ENCODE measurements around the gene SNRNP27. TPM values are rescaled to one million over a fixed set of nuclear protein-coding genes. Genes with fewer than 3 reads are reported as not detected.
"Not testable (repeated sequence)": the region's sequence is repeated elsewhere in the genome, so short reads cannot be mapped to it uniquely, and the experiment has no call there.

Gene SNRNP27, protein sequence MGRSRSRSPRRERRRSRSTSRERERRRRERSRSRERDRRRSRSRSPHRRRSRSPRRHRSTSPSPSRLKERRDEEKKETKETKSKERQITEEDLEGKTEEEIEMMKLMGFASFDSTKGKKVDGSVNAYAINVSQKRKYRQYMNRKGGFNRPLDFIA
- total RNA-seq (2014; rRNA removed; shearing (Covaris generic)): 19.2 and 22.4 TPM in 2 replicates

DNA sequence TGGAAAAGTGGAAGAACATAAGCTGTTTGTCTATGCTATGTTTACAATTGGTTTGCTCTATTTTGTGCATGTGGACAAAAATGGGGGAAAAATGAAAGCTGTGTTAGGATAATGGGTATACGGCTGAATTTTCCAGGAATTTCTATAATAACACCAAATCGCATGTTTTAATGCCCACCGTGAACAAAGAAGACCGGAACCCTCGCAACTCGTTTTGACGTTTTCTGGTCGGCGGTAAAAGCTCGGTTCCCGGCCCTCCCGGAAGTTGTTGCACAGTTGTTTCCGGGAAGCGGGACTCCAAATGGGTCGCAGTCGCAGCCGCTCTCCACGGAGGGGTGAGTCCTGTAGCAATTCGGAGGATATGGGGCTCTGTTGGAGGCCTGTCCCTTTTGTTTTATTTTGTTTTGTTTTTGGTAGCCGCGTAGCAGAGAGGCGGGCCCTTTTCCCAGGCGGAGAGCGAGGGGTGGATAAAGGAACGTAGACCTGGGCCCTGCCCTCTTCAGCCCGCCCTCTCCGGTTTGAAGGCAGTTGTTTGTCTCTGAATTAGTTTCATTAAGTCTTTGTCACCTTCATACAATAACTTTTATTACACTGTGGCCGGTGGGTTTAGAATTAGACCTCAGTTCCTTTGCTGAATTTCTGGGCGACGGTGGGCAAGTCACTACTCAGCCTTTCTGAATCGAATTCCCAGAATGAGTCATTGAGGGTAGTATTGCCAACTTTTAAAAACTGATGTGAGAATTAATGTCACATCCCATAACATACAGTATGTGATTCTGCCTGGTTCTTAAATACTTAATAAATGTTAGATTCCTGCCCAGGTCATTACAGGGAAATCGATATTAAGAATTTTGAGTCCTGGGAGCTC is at the start of gene SNRNP27:
Gene SNRNP27 (plus strand): TSS at position 273 of the 868 bp plus-strand sequence. CDS start 29 bp downstream, at position 302.
- DNase-seq (ENCODE audit: low spot score): peak; percentile 84

DNA sequence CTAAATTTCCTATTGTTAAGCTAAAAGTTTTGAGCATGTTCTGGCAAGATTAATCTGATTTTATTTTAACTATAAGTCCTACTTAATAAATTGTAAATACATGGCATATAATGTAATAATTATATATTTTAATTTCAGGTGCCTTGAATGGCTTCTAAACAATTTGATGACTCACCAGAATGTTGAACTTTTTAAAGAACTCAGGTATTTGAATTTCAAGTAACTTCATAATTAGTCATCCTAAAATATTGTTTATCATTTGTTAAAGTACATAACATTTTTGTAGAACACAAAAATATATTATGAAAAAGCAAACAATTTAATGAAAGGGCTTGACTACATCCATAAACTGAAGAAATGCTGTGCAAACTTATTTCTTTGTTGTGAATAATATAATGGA is 49.8 kb upstream of the SNRNP27 start:
- DNase-seq (ENCODE audit: low spot score): no peak

DNA sequence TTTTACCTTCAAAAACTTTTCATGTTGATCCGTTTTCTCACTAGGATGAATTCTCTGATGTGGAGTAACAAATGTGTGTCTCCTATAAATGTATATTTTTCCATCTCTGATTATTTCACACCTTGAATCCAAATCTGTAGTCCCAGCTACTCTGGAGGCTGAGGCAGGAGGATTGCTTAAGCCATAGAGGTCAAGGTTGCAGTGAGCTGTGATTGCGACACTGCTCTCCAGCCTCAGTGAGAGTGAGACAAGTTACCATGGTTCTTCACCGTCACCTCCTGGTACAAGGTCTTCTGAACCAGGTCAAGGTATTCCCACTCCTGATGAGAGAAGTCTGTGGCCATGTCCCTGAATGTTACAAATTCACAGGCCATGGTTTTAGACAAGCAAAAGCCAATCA is 49.2 kb upstream of the SNRNP27 start:
- DNase-seq (ENCODE audit: low spot score): no peak

DNA sequence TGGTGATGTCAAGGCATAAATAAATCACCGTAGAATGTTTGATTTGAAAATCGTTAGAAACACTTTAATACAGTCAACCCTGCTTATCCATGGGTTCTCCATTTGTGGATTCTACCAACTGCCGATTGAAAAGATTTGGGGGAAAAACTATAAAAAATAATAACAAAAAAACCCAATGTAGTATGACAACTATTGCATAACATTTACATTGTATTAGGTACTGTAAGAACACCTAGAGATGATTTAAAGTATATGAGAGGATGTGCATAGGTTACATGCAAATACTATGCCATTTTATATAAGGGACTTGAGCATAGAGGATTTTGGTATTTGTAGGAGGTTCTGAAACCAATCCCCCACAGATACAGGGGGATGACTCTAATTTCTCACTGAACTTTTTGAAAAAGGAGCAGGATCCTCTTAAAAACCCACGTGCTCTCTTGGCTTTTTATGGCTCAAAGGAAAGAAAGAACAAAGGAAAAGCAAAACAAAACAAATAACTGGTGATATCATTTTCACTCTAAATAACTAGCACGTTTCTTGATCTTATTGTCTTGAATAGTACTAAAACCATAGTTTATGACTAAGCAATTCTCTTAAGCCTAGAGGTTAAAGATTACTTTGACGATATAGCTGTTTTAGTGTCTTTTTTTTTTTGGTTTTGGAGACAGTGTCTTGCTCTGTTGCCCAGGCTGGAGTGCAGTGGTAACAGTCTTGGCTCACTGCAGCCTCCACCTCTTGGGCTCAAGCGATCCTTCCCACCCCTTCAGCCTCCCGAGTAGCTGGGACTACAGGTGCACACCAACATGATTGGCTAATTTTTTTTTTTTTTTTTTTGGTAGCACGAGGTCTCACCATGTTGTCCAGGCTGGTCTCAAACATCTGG is 47.3 kb upstream of the SNRNP27 start:
- DNase-seq (ENCODE audit: low spot score): no peak

DNA sequence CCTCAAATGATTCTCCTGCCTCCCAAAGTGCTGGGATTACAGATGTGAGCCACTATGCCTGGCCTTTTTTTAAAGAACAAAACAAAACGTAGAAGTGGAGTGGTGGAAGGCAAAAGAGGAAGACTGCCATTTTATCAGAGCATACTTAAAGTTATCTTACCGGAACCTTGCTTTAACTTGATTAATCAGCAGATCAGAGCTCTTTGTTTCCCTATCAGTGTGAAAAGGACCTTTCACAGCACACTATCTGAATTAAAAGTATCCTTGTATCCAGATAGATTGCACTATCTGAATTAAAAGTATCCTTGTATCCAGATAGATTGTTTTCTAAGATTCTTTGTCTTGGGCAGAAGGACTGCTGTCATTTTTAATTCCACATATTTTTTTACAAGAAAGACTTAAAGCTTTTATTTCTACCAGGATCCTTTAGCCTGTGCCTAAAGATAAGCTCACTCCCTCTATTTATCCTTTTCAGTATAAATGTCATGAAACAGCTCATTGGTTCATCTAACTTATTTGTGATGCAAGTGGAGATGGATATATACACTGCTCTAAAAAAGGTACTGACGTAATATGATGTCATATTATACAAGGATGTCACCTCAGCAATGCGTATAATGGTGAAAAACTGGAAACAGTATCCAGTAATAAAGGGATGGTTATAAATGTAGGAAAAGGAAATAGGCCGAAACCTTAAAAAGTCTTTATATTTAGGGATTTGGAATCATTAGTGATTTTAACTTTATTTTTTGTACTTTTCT is 46.5 kb upstream of the SNRNP27 start:
- DNase-seq (ENCODE audit: low spot score): no peak

DNA sequence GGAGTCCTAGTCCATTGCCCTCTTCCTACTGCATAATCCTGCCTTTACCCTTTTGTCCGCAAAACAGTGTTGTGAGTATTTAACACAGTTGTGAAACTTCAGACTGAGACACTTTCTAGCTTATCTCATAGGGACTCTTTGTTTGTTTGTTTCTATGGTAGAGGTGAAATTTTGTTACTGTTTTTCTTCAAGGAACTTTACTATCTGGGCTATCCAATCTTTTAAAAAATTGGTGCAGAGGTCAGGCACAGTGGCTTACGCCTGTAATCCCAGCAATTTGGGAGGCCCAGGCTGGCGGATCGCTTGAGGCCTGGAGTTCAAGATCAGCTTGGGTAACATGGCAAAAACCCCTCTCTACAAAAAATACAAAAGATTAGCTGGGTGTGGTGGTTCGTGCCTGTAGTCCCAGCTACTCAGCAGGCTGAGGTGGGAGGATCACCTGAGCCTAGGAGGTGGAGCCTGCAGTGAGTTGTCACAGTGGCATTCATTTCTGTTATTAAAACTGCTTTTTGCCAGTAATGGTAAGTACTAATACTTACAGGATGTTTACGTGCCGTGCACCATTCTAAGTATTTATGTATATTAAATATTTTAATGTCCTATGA is 45.5 kb upstream of the SNRNP27 start:
- no peak for DNase-seq (ENCODE audit: low spot score)

DNA sequence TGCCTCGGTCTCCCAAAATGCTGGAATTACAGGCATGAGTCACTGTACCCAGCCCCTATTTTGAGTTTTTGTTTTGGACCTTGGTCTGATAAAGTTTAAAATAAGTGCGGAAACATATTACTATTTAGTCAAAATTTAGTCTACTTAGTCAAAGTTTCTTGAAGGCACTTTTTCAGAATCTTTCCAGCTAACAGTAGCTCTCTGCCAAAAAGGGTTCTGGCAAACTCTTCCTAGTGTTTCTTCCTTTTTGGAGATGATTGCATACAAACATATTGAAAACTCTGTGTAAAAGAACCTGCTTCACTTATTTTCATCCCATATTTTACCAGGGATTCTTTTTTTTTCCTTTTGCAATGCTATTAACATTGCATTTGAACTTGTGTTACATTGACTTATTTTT is 35.5 kb upstream of the SNRNP27 start:
- no peak for DNase-seq (ENCODE audit: low spot score)

DNA sequence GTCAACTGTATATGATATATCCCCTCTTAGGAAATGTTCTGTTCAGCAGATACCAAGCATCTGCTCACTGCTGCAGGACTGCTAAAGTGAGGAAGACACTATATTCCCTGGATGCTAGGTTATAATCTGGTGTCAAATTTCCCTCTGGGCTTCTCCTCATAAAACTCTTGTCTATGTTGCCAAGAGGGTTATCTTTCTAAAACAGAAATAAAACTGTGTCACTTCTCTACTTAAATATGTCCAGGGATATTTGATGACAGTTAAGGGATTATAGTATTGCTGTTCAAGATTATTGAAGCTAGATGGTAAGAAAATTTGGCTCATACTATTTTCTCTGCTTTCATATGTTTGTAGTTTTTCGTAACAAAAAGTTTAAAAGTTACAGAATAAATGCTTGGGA is 30.5 kb upstream of the SNRNP27 start:
- DNase-seq (ENCODE audit: low spot score): no peak

DNA sequence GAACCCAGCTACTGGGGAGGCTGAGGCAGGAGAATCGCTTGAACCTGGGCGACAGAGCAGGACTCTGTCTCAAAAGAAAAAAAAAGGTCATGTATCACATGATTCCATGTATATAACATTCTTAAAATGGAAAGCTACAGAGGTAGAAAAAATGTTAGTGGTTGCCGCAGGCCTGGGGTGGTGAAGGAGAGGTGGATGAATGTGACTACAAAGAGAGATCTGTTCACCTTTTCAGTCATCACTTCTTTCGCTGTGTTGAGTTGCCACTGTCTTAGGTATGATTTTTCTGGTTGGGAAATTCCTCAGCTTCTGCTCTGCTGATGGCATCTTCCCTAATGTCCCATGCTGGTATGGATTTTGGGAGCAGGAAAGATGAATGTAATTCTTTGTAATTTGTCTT is 5.3 kb upstream of the SNRNP27 start:
- no peak for DNase-seq (ENCODE audit: low spot score)

DNA sequence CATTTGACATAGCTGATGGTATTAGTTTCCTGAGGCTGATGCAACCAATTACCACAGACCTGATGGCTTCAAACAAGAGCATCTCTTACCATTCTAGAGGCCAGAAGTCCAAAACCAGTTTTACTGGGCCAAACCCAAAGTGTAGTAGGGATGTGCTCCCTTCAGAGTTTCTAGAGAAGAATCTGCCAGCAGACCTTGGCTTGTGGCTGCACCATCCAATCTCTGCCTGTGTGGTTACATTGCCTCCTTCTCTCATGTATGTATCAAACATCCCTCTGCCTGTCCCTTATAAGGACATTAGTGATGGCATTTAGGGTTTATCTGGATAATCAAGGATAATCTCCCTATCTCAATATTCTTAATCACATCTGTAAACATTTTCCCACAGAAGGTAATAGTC is 4.5 kb upstream of the SNRNP27 start:
- DNase-seq (ENCODE audit: low spot score): no peak

DNA sequence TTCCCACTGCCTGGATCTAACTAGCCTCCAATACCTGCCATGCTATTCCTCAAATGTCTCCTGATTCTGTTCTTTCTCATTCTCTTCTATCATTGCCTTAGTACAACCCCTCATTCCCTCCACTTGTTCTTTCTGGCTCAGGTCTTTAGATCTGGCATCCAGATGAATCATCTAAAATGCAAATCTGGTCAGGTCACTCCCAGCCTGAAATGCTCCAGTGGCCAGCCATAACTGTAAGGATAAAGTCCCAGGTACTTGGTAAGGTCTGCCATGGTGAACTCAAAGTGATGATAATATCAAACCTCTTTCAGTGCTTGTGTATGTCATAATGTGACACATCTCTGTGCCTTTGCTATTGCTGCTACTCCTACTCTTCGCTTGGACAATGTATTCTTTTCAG is 2.9 kb upstream of the SNRNP27 start:
- DNase-seq (ENCODE audit: low spot score): no peak

DNA sequence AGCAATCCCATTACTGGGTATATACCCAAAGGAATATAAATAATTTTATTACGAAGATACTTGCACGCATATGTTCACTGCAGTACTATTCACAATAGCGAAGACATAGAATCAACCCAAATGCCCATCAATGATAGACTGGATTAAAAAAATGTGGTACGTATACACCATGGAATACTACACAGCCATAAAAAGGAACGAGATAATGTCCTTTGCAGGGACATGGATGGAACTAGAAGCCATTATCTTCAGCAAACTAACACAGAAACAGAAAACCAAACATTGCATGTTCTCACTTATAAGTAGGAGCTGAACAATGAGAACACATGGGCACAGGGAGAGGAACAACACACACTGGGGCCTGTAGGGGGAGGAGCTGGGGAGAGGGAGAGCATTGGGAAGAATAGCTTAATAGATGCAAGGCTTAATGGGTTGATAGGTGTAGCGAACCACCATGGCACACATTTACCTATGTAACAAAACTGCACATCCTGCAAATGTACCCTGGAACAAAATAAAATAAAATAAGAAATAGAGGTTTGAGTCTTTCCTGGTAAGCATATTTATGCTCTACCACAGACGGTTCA is 825 bp upstream of the SNRNP27 start:
- not testable (repeated sequence) for DNase-seq (ENCODE audit: low spot score)

DNA sequence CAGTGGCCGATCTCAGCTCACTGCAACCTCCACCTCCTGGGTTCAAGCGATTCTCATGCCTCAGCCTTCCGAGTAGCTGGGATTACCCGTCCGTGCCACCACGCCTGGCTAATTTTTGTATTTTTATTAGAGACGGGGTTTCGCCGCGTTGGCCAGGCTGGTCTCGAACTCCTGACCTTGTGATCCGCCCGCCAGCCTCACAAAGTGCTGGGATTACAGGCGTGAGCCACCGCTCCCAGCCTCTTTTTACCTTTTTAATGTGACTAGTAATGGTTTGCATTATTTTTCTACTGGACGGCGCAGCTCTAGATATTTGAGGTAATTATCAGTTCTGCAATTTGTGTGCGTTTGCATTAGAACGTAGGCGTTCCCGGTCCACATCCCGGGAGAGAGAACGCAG is 981 bp downstream of the SNRNP27 start:
- not testable (repeated sequence) for DNase-seq (ENCODE audit: low spot score)

DNA sequence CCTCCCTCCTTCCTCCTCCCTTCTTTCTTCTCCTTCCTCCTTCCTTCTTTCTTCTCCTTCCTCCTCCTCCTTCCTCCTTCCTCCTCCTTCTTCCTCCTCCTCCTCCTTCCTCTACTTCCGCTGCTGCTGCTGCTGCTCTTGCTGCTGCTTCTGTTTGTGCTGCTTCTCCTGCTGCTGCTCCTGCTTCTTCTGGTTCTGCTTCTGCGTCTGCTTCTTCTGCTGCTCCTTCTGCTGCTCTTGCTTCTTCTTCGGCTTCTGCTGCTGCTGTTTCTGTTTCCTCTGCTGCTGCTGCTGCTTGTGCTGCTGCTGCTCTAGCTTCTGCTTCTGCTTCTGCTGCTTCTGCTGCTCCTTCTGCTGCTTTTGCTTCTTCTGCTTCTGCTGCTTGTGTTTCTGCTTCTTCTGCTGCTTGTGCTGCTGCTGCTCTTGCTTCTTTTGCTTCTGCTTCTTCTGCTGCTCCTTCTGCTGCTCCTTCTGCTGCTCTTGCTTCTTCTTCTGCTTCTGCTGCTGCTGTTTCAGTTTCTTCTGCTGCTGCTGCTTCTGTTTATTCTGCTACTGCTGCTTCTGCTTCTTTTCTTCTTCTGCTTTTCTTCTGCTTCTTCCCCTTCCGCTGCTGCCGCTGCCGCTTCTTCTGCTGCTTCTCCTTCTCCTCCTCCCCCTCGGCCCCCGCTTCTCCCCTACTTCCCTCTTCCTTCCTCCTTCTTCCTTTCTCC is 8.6 kb downstream of the SNRNP27 start:
- DNase-seq (ENCODE audit: low spot score): no peak

DNA sequence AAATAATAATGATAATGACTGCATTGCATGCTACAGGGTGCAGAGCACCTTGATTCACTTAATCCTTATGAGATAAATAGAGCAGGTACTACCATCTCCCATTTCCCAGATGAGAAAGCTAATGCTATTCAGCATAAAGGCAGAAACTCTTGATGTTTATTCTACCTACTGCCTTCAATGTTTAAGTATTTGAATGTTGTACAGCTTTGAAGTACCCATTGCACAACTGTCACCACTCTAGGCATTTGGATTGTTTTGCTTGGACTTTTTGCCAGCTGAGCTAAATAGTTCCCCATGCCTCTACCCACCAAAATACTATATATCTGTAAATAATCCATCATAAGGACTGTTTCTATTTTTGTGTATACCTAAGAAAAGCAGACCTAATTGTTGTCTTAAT is 13.5 kb downstream of the SNRNP27 start:
- no peak for DNase-seq (ENCODE audit: low spot score)

DNA sequence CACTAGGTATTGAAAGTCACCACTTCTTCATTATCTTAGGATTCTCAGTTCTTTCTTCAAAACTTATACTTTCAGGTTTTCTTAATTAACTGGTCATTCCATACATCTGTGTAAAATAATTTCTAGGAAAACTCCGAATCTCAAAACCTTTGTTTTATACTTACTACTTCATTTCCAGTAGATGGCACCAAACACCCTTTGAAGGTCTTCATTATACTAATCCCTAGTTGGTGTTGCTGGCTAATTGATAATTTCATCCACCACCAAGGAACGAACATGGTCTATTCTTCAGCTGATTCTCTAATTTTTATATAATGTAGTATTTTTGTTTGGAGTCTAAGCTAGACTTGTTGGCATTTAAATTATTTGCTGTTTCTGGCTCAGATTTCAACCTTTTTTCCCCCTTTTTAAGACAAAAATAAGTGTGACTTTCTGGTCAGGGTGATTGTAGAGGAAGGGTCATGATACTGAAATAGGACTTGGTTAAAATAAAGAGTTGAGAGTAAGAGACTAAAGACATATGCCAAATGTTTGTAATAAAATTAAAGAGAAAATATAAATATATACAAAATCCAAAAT is 18.3 kb downstream of the SNRNP27 start:
- DNase-seq (ENCODE audit: low spot score): peak; percentile 60

DNA sequence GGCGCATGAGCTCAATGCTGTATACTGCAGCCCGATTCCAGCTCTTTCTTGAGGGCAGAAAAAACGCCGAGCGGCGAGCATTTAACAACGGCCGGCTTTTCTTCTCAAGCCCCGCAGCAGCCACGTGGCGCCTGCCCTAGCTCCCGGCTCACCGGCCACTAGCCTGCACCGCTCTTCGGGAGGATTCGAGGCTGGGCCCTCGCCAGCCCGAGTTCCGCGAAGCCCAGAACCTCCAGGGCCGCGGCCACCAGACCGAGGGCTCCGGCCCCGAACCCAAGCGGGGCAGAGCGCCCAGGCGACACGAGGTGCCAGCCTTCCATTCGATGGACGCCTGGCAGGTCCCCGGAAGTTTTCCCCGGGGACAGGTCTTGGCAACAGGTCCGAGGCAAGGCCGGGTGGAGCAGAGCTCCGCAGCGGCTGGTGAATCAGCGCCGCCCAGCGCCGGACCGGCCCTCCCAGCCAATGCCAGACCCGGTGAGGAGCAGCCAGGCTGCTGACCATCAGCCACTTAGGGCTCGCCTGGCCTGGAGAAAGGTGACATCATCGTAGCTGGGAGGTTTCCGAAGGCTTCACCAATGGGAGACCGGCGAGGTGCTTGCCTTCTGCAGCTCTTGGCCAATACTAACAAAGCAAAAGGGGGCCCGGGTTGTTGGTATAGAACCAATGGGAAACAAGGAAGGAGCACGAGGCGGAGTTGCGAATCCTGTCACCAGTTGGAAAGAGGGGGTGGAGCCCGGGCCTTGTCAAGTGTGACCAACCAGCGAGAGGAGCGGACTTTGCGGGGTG is 20.6 kb downstream of the SNRNP27 start:
- peak; percentile 99 for DNase-seq (ENCODE audit: low spot score)

Data from HT-29 (cell line).